PC-9 (cell line): Measurements from ENCODE around the gene OSBPL2.

ENCODE experiments used
- EZH2 ChIP-seq: fragments of 200-600 bp; sonication (generic); IDR thresholded peaks from 2 replicates; pipeline ENCODE4 v1.8.0; 2017; ENCODE audit warnings: antibody characterized with exemption, low read depth
- TF ChIP-seq, protein P1 (sequence below): fragments of 200-600 bp; sonication (generic); conservative IDR thresholded peaks from 2 replicates; pipeline ENCODE4 v1.6.1; 2017; ENCODE audit warnings: mixed run types, antibody characterized with exemption, mild to moderate bottlenecking, moderate library complexity

DNA sequence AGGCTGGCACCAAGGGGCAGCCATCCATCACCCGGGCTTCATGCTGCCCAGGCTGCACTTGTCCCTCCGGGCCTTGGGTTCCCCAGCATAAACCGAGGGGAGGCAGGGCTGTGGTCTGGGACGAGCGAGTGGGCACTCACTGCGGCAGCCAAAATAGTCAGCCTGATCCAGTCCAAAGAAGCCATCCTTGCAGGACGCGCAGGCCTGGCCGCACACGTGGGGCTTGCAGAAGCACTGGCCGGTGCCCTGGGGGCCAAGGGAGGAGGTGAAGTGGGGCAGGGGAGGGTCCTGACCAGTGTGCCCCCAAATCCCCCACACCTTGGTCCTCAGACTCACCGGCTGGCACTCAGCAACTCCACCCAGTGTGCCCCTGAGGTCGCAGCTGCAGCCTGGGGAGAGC lies 96.6 kb downstream of the OSBPL2 start:
- TF ChIP-seq, protein P1, sequence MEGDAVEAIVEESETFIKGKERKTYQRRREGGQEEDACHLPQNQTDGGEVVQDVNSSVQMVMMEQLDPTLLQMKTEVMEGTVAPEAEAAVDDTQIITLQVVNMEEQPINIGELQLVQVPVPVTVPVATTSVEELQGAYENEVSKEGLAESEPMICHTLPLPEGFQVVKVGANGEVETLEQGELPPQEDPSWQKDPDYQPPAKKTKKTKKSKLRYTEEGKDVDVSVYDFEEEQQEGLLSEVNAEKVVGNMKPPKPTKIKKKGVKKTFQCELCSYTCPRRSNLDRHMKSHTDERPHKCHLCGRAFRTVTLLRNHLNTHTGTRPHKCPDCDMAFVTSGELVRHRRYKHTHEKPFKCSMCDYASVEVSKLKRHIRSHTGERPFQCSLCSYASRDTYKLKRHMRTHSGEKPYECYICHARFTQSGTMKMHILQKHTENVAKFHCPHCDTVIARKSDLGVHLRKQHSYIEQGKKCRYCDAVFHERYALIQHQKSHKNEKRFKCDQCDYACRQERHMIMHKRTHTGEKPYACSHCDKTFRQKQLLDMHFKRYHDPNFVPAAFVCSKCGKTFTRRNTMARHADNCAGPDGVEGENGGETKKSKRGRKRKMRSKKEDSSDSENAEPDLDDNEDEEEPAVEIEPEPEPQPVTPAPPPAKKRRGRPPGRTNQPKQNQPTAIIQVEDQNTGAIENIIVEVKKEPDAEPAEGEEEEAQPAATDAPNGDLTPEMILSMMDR, result no peak
- TF ChIP-seq EZH2, result no peak
